Hepatocyte (in vitro differentiated cells): ENCODE results near the gene HIBCH. TPM values are rescaled to one million over a fixed set of nuclear protein-coding genes. Genes with fewer than 3 reads are reported as not detected.

Source experiments
- DNase-seq: peaks from one replicate; pipeline ENCODE4 v3.0.0-alpha.2; 2016; ENCODE audit warnings: low spot score
- H2AFZ ChIP-seq: fragments of 200-600 bp; sonication (generic); 2 replicates; pipeline ENCODE4 v1.6.0; 2016; ENCODE audit warnings: antibody characterized with exemption, mild to moderate bottlenecking
- H3K27ac ChIP-seq: fragments of 200-600 bp; sonication (generic); 2 replicates; pipeline ENCODE4 v1.5.1; 2016; ENCODE audit warnings: mild to moderate bottlenecking
- H3K27me3 ChIP-seq: fragments of 200-600 bp; sonication (generic); 2 replicates; pipeline ENCODE4 v1.6.1; 2016
- H3K36me3 ChIP-seq: fragments of 200-600 bp; sonication (generic); replicated peaks from 2 replicates; pipeline ENCODE4 v1.5.1; 2016; ENCODE audit warnings: low read depth; ENCODE audit not compliant: insufficient read depth
- H3K4me1 ChIP-seq: fragments of 200-600 bp; sonication (generic); 2 replicates; pipeline ENCODE4 v1.5.1; 2016; ENCODE audit warnings: mild to moderate bottlenecking, moderate library complexity; ENCODE audit not compliant: insufficient read depth
- H3K4me2 ChIP-seq: fragments of 200-600 bp; sonication (generic); 2 replicates; pipeline ENCODE4 v1.6.0; 2016
- H3K4me3 ChIP-seq: fragments of 200-600 bp; sonication (generic); 2 replicates; pipeline ENCODE4 v1.5.1; 2016; ENCODE audit warnings: mild to moderate bottlenecking
- H3K79me2 ChIP-seq: fragments of 200-600 bp; sonication (generic); 2 replicates; pipeline ENCODE4 v1.6.0; 2017; ENCODE audit warnings: mild to moderate bottlenecking
- H3K9me2 ChIP-seq: fragments of 200-600 bp; sonication (generic); replicated peaks from 2 replicates; pipeline ENCODE4 v1.6.0; 2017; ENCODE audit warnings: mild to moderate bottlenecking; ENCODE audit not compliant: insufficient read depth
- H3K9me3 ChIP-seq: fragments of 200-600 bp; sonication (generic); 2 replicates; pipeline ENCODE4 v1.5.1; 2016; ENCODE audit warnings: low read depth, mild to moderate bottlenecking
- H4K20me1 ChIP-seq: fragments of 200-600 bp; sonication (generic); 2 replicates; pipeline ENCODE4 v1.6.0; 2016; ENCODE audit warnings: mild to moderate bottlenecking; ENCODE audit not compliant: insufficient read depth, poor library complexity, severe bottlenecking
- CTCF ChIP-seq: fragments of 200-600 bp; sonication (generic); IDR thresholded peaks from 2 replicates; pipeline ENCODE4 v1.5.1; 2016; ENCODE audit warnings: antibody characterized with exemption, mild to moderate bottlenecking; ENCODE audit not compliant: poor library complexity
- EZH2 ChIP-seq: fragments of 200-600 bp; sonication (generic); IDR thresholded peaks from 2 replicates; pipeline ENCODE4 v1.6.1; 2016; ENCODE audit warnings: antibody characterized with exemption, mild to moderate bottlenecking, borderline replicate concordance
- EZH2phosphoT487 ChIP-seq: fragments of 200-600 bp; sonication (generic); IDR thresholded peaks from one replicate; pipeline ENCODE4 v1.6.1; 2018; ENCODE audit warnings: antibody characterized with exemption, mild to moderate bottlenecking, low read depth, moderate library complexity; ENCODE audit not compliant: unreplicated experiment, severe bottlenecking
- WGBS: methylation state at CpG from one replicate; pipeline ENCODE4 v1.1.6; 2016; ENCODE audit warnings: low lambda C conversion rate; ENCODE audit errors: missing lambda C conversion rate; 5-methylcytosine and 5-hydroxymethylcytosine counted together
- polyA plus RNA-seq: library from polyadenylated mRNA; unstranded; fragments of >200 nt; fragmentation: Nextera tagmentation; extraction: Ambion mirVana; gene quantifications from 2 replicates; pipeline ENCODE4 v1.2.1, GENCODE V29; 2016
- total RNA-seq: library from RNA; depleted of rRNA; stranded (reverse); fragments of >200 nt; gene quantifications from 2 replicates; pipeline ENCODE4 v1.2.3, GENCODE V29; 2014

HIBCH gene
- total and polyA plus RNA-seq, 2 experiments from 2014 or later = 30.9 to 57.0 TPM

DNA sequence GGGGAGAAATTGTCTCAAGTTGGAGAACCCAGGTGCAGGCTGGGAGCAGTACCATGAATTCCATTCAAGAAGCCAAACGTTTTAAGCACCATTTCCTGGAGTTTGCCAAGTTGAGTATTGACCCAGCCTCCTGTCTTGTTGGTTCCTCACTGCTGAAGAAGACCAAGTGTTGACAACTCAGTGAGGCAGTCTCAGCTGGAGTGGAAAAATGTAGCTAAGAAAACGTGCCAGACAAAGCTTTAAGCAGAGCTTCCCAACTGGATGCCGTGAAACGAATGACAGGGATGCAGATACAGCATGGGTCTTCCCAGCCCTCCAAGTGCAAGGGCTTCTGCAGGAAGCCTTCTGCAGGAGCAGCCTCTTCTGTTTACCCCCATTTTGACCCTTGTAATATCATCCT is 23.0 kb upstream of the HIBCH start:
- Histone ChIP-seq H3K27ac (peak overlapping the region; percentile 96), H4K20me1 (no peaks in the 10 kb centered on the region), H3K36me3 (no peaks in the 10 kb centered on the region), H3K79me2 (peaks cover 24% of the 10 kb centered on the region), H3K9me3 (no peaks in the 10 kb centered on the region), H3K4me2 (peak overlapping the region; percentile 91), H3K4me3 (no peak overlapping the region), H2AFZ (peak overlapping the region; percentile 97), H3K4me1 (no peaks in the 10 kb centered on the region), H3K9me2 (no peaks in the 10 kb centered on the region), H3K27me3 (no peaks in the 10 kb centered on the region)
- no peak for DNase-seq
- 62% methylated on average over 4 of the region's 4 CpGs for WGBS
- TF ChIP-seq CTCF (no peak), EZH2phosphoT487 (no peak), EZH2 (no peak)

- H3K9me3 ChIP-seq = no peaks in the 10 kb centered on the region
- no peak for TF ChIP-seq CTCF
- no peak for TF ChIP-seq EZH2
- TF ChIP-seq EZH2phosphoT487 = no peak
- H3K27ac ChIP-seq = no peak overlapping the region
- H3K4me3 ChIP-seq = no peak overlapping the region
- no peaks in the 10 kb centered on the region for H4K20me1 ChIP-seq
- H3K27me3 ChIP-seq = no peaks in the 10 kb centered on the region
- no peak overlapping the region for H3K4me2 ChIP-seq
- no peak overlapping the region for H2AFZ ChIP-seq
- H3K4me1 ChIP-seq = peaks cover 6% of the 10 kb centered on the region
- WGBS = 56% methylated on average over 2 of the region's 2 CpGs
- H3K9me2 ChIP-seq = no peaks in the 10 kb centered on the region
- peaks cover 2% of the 10 kb centered on the region for H3K79me2 ChIP-seq
- DNase-seq = no peak
- H3K36me3 ChIP-seq = no peaks in the 10 kb centered on the region
Measured at GRCh38 chr2:190340369-190340768, 20.7 kb upstream of the HIBCH start.

DNA sequence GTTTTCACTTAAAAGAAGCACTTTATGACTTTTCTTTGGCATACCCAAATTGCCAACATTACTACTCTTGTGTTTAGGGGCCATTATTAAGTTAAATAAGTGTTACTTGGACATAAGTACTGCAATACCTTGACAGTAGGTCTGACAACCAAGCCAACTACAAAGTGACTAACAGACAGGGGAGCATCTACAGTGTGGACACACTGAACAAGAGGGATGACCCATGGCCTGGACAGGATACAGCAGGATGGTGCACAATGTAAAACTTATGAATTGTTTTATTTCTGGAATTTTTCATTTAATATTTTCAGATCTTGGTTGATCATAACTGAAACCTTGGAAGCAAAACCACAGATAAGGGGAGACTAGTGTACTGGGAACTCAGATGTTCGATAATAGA is 19.8 kb upstream of the HIBCH start:
- TF ChIP-seq EZH2 (no peak), CTCF (no peak)
- Histone ChIP-seq H3K9me2 (no peaks in the 10 kb centered on the region), H3K27me3 (no peaks in the 10 kb centered on the region), H3K36me3 (no peaks in the 10 kb centered on the region), H3K27ac (no peak overlapping the region), H3K4me2 (no peak overlapping the region), H3K4me3 (no peak overlapping the region), H3K9me3 (no peaks in the 10 kb centered on the region), H3K79me2 (no peaks in the 10 kb centered on the region), H3K4me1 (peaks cover 7% of the 10 kb centered on the region), H4K20me1 (no peaks in the 10 kb centered on the region), H2AFZ (no peak overlapping the region)
- 85% methylated on average over 1 of the region's 1 CpG for WGBS
- DNase-seq = no peak

GRCh38 chr2:190338453-190338852 is 18.8 kb upstream of the HIBCH start:
- Histone ChIP-seq H3K27me3 (no peaks in the 10 kb centered on the region), H3K4me3 (no peak overlapping the region), H3K79me2 (no peaks in the 10 kb centered on the region), H3K36me3 (no peaks in the 10 kb centered on the region), H3K4me1 (peaks cover 16% of the 10 kb centered on the region), H3K9me2 (no peaks in the 10 kb centered on the region), H4K20me1 (no peaks in the 10 kb centered on the region), H3K4me2 (no peak overlapping the region), H2AFZ (no peak overlapping the region), H3K27ac (no peak overlapping the region), H3K9me3 (no peaks in the 10 kb centered on the region)
- no peak for TF ChIP-seq EZH2phosphoT487
- TF ChIP-seq EZH2 = no peak
- peak; percentile 5 for TF ChIP-seq CTCF
- no peak for DNase-seq
- WGBS = 90% methylated on average over 1 of the region's 1 CpG
